Panc1 (cell line): ENCODE data around the gene ANKRD13A. TPM values are rescaled to one million over a fixed set of nuclear protein-coding genes. Genes with fewer than 3 reads are reported as not detected.
"Not testable (repeated sequence)": the region's sequence is repeated elsewhere in the genome, so short reads cannot be mapped to it uniquely, and the experiment has no call there.

ENCODE experiments used
- ATAC-seq: fragments of 200-7000 bp; cut with Tn5 transposase; 2 replicates; pipeline ENCODE4 v1.9.1; 2020; ENCODE audit warnings: mild to moderate bottlenecking, moderate library complexity
- BruUV-seq: library from RNA; stranded (reverse); fragments of 400-500 nt; replicated peaks from 2 replicates; lab custom pipeline; 2021; lab: Mats Ljungman, UMichigan
- CTCF ChIA-PET: fragments of 300-600 bp; sonication (Branson Sonifier 250); formaldehyde crosslinking; loops from one replicate; lab custom pipeline; 2022; ENCODE audit warnings: antibody characterized with exemption; lab: Charles Lee
- POLR2A ChIA-PET: fragments of 300-600 bp; sonication (Branson Sonifier 250); formaldehyde crosslinking; loops from one replicate; lab custom pipeline; 2022; ENCODE audit warnings: antibody characterized with exemption; lab: Charles Lee
- DNase-seq: peaks from one replicate; pipeline ENCODE4 v3.0.0-alpha.2; 2010; ENCODE audit warnings: low read depth, low spot score
- H3K27ac ChIP-seq: 2 replicates; pipeline ENCODE4 v1.5.1; 2011; ENCODE audit warnings: mild to moderate bottlenecking, low read length, inconsistent platforms
- H3K27me3 ChIP-seq: fragments of 200-500 bp; sonication (Bioruptor generic); 2 replicates; pipeline ENCODE4 v1.6.0; 2014; ENCODE audit warnings: low read length, inconsistent platforms; ENCODE audit not compliant: control insufficient read depth, insufficient read depth
- H3K36me3 ChIP-seq: fragments of 200-500 bp; sonication (Bioruptor generic); 2 replicates; pipeline ENCODE4 v1.5.1; 2014; ENCODE audit warnings: inconsistent platforms, mild to moderate bottlenecking, low read length, moderate library complexity; ENCODE audit not compliant: control insufficient read depth, insufficient read depth
- H3K4me1 ChIP-seq: 2 replicates; pipeline ENCODE4 v1.5.1; 2011; ENCODE audit warnings: inconsistent platforms, mild to moderate bottlenecking, low read length, moderate library complexity; ENCODE audit not compliant: control insufficient read depth, insufficient read depth
- H3K4me3 ChIP-seq, 2 experiments: 2 replicates each; pipeline ENCODE4 v1.5.1; 2011 to 2012; ENCODE audit warnings: low read depth in 2 of 2, low read length in 2 of 2, mild to moderate bottlenecking in 2 of 2, inconsistent platforms in 1 of 2, moderate library complexity in 1 of 2
- H3K9me3 ChIP-seq: fragments of 200-500 bp; sonication (Bioruptor generic); 2 replicates; pipeline ENCODE4 v1.5.1; 2014; ENCODE audit warnings: low read depth, mild to moderate bottlenecking, inconsistent platforms, low read length, moderate library complexity; ENCODE audit not compliant: control insufficient read depth, insufficient read depth
- POLR2AphosphoS5 ChIP-seq: IDR thresholded peaks from 2 replicates; pipeline ENCODE4 v1.6.1; 2012; ENCODE audit warnings: mild to moderate bottlenecking, low read depth, low read length, moderate library complexity
- SIN3A ChIP-seq: IDR thresholded peaks from 2 replicates; pipeline ENCODE4 v1.6.1; 2012; ENCODE audit warnings: low read depth, mild to moderate bottlenecking, low read length, moderate library complexity, borderline replicate concordance; ENCODE audit not compliant: insufficient read depth
- TCF7L2 ChIP-seq: IDR thresholded peaks from 2 replicates; pipeline ENCODE4 v1.6.1; 2011; ENCODE audit warnings: mild to moderate bottlenecking, low read depth, low read length, inconsistent platforms
- in situ Hi-C: cut with HindIII; loops from 2 replicates; pipeline ENCODE4 v1.10.0; 2016; ENCODE audit warnings: low sequenced_read_pairs, low pct_unique_long_range_greater_than_20kb
- intact Hi-C: fragments of 100-400 bp; cut with micrococcal nuclease; formaldehyde crosslinking; loops from one replicate; pipeline ENCODE4 v1.10.0; 2022; ENCODE audit not compliant: unreplicated experiment
- total RNA-seq: library from RNA; stranded (reverse); gene quantifications from one replicate; pipeline ENCODE4 v1.2.1, GENCODE V29; 2021; ENCODE audit not compliant: unreplicated experiment
- TF ChIP-seq, protein P1 (sequence below), 2 experiments: IDR thresholded peaks; 2 replicates each; pipeline ENCODE4 v1.6.1; 2011 to 2012; ENCODE audit warnings: low read depth in 2 of 2, control low read depth in 1 of 2, low read length in 1 of 2, mild to moderate bottlenecking in 1 of 2, moderate library complexity in 1 of 2; ENCODE audit not compliant: insufficient read depth in 1 of 2
- TF ChIP-seq, protein P2 (sequence below): fragments of 450-650 bp; IDR thresholded peaks from 2 replicates; pipeline ENCODE4 v1.5.1; 2017; ENCODE audit warnings: mild to moderate bottlenecking

Gene ANKRD13A
- total RNA-seq, 1 experiment from 2014 or later, result 34.4 TPM

DNA sequence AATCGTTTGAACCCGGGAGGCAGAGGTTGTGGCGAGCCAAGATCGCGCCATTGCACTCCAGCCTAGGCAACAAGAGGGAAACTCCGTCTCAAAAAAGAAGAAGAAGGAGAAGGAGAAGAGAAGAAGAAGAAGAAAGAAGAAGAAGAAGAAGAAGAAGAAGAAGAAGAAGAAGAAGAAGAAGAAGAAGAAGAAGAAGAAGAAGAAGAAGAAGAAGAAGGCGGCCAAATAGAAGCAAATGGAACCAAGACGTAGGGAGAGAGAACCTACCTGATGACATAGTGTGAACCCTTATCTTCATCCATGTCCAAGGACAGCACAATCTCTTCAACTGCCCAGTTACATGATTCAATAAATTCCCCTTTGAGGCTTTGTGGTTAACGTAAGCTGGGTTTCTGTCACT lies 68.9 kb downstream of the ANKRD13A start:
- H3K27me3 ChIP-seq, BruUV-seq, H3K4me3 ChIP-seq, intact Hi-C loops, H3K9me3 ChIP-seq, in situ Hi-C loops, CTCF ChIA-PET, H3K36me3 ChIP-seq, ATAC-seq, DNase-seq, POLR2A ChIA-PET, H3K27ac ChIP-seq, H3K4me1 ChIP-seq: not testable (repeated sequence)

DNA sequence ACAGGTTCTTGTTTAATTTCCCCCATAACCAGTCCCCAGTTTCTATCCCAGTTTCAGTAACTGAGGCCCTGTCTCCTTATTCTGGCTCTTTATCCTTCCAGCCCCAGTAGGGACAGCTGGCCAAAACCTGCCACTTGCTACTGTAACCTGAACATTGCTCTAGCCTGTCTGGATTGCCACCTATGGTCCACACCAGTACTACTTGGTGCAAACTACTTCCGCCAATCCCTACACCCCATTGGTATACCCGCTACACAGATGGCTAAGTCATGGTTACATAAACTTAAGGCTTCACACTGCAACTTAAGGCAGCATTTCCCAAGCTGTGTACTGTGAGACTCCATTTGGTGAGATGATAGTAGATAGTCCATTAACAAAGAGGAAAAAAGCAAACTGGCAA lies 69.4 kb downstream of the ANKRD13A start:
- Histone ChIP-seq H3K4me3 (no peak overlapping the region), H3K9me3 (no peaks in the 10 kb centered on the region), H3K4me1 (no peaks in the 10 kb centered on the region), H3K36me3 (no peaks in the 10 kb centered on the region), H3K27me3 (no peaks in the 10 kb centered on the region), H3K27ac (no peak overlapping the region)
- intact Hi-C loops, result no loop called here
- TF ChIP-seq, protein P1, sequence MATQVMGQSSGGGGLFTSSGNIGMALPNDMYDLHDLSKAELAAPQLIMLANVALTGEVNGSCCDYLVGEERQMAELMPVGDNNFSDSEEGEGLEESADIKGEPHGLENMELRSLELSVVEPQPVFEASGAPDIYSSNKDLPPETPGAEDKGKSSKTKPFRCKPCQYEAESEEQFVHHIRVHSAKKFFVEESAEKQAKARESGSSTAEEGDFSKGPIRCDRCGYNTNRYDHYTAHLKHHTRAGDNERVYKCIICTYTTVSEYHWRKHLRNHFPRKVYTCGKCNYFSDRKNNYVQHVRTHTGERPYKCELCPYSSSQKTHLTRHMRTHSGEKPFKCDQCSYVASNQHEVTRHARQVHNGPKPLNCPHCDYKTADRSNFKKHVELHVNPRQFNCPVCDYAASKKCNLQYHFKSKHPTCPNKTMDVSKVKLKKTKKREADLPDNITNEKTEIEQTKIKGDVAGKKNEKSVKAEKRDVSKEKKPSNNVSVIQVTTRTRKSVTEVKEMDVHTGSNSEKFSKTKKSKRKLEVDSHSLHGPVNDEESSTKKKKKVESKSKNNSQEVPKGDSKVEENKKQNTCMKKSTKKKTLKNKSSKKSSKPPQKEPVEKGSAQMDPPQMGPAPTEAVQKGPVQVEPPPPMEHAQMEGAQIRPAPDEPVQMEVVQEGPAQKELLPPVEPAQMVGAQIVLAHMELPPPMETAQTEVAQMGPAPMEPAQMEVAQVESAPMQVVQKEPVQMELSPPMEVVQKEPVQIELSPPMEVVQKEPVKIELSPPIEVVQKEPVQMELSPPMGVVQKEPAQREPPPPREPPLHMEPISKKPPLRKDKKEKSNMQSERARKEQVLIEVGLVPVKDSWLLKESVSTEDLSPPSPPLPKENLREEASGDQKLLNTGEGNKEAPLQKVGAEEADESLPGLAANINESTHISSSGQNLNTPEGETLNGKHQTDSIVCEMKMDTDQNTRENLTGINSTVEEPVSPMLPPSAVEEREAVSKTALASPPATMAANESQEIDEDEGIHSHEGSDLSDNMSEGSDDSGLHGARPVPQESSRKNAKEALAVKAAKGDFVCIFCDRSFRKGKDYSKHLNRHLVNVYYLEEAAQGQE (IDR thresholded peaks at IDR 0.05; ENCODE audit: insufficient read depth in 1 of 2, low read depth in 2 of 2, low read length in 1 of 2), result no peak
- TF ChIP-seq, protein P2, sequence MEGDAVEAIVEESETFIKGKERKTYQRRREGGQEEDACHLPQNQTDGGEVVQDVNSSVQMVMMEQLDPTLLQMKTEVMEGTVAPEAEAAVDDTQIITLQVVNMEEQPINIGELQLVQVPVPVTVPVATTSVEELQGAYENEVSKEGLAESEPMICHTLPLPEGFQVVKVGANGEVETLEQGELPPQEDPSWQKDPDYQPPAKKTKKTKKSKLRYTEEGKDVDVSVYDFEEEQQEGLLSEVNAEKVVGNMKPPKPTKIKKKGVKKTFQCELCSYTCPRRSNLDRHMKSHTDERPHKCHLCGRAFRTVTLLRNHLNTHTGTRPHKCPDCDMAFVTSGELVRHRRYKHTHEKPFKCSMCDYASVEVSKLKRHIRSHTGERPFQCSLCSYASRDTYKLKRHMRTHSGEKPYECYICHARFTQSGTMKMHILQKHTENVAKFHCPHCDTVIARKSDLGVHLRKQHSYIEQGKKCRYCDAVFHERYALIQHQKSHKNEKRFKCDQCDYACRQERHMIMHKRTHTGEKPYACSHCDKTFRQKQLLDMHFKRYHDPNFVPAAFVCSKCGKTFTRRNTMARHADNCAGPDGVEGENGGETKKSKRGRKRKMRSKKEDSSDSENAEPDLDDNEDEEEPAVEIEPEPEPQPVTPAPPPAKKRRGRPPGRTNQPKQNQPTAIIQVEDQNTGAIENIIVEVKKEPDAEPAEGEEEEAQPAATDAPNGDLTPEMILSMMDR, result no peak
- TF ChIP-seq TCF7L2, result no peak
- ATAC-seq, result no peak
- ChIA-PET POLR2A (interaction anchor here (0.5 kb wide), 1 partner anchor 53 kb away, joined by 5 read pairs; no protein-coding TSS in a partner anchor), CTCF (no interaction called here)
- in situ Hi-C loops, result no loop called here
- BruUV-seq, result no TSS peak
- no peak for DNase-seq

DNA sequence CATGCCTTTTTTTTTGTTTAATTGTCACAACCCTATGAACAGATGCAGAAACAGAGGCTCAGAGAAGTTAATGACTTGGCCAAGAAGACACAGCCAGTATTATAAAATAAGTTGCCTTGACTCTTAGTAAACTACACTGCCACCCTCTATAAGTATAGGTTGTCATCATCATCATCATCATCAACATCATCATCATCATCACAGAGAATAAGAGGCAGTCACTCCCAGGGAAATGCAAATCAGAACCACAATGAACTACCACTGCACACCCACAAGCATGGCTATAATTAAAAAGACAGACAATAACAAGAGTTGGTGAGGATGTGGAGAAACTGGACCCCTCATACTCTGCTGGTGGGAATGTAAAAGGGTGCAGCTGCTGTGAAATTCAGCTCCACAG lies 72.3 kb downstream of the ANKRD13A start:
- ATAC-seq (no peak), DNase-seq (no peak)
- no peak overlapping the region for H3K27ac ChIP-seq
- no peaks in the 10 kb centered on the region for H3K36me3 ChIP-seq
- CTCF ChIA-PET, result no interaction called here
- no peak overlapping the region for H3K4me3 ChIP-seq
- TF ChIP-seq, protein P2, result no peak
- TF ChIP-seq SIN3A, result no peak
- TF ChIP-seq POLR2AphosphoS5, result no peak
- TF ChIP-seq TCF7L2, result no peak
- TF ChIP-seq, protein P1 (IDR thresholded peaks at IDR 0.05; ENCODE audit: insufficient read depth in 1 of 2, low read depth in 2 of 2, low read length in 1 of 2), result no peak
- BruUV-seq, result no TSS peak
- H3K9me3 ChIP-seq, result no peaks in the 10 kb centered on the region
- POLR2A ChIA-PET, result interaction anchor here (0.6 kb wide), 1 partner anchor 1649 kb away, joined by 7 read pairs; no protein-coding TSS in a partner anchor
- H3K27me3 ChIP-seq, result no peaks in the 10 kb centered on the region
- no peaks in the 10 kb centered on the region for H3K4me1 ChIP-seq
- in situ Hi-C loops, result no loop called here
- intact Hi-C loops, result no loop called here
